ENCODE results near the gene TMEM245.

TMEM245 gene

DNA sequence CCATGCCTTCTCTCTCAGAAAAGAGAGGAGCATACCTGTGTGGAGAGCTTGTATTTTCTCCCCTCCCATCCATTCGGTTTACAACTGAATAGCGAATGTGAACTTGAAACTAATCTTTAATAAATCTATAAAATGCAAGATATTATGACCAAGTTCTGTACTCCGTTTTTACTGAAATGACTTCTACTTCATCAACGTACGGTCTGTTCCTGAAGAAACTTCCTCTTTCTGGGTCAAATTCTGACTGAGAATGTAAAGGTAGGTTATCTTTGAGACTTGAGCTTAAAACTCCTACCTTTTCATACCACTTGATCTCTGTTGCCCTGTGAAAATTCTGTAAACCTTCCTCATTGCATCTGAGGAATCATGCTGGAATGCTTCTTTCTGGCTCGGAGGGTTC is 102.3 kb downstream of the TMEM245 start:
- no peak for DNase-seq

DNA sequence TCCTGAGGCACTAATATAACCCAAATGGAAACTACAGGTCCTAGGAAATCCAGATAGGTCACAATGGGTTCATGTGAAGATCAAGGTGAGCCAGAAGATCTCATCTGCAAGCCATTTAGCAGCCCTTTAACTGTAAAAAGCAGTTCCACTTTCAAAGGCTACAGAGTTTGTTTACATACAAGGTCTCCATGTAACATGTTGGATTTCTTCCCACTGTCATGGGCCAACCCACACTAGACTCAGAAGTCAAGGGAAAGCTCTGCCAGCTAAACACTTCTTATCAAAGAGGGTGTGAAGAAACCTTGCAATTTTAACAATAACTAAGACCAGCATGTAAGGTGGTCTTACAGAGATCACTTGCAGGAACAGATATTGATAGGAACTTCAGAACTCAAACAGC is 102.7 kb downstream of the TMEM245 start:
- no peak for DNase-seq

DNA sequence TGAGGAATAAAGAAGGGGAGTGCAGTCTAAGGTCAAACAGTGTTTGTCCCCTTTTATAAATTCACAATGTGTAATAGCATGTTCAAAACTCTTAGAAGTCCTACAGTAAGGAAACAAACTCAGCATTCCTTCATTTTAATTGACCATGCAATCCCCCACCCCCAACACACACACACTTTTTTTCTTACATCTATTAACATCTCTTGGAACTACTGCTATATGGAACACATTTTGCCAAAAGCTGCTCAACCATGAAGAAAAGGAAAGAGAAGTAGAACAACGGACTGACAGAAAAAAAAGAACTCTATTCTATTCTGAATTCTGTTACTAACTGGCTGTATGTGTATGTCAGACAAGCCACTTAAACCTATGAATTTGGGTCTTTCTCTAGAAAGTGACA is 103.6 kb downstream of the TMEM245 start:
- DNase-seq: no peak

DNA sequence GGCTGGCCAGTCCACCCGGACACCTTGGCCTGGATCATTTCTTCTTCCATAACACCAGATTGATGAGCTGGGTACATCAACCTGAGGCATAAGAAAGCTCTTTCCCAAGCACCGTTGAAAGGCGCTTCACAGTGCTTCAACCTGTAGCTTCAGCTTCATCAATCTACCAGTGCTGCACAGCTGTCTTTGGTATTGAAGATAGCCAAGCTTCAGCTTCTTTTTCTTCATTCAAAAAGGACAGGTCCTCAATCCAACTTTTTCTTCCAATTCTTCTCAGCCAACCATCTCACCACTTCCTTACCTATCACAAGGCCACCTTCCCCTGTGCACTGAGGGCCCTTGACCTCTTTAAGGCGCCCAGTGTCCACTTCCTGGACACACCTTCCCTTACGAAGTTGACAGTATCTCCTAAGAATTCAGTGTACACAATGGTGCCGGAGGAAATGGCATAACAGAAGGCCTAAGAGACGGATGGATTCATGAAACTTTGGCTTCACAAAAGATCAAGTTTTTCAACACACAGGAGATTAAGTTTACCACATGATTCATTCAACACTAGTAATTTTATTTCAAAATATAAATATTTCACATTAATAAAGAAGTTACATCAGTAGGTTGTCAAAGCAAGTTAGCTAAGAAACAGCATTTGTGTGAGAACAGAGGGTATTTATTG is 105.0 kb downstream of the TMEM245 start:
- DNase-seq: no peak

DNA sequence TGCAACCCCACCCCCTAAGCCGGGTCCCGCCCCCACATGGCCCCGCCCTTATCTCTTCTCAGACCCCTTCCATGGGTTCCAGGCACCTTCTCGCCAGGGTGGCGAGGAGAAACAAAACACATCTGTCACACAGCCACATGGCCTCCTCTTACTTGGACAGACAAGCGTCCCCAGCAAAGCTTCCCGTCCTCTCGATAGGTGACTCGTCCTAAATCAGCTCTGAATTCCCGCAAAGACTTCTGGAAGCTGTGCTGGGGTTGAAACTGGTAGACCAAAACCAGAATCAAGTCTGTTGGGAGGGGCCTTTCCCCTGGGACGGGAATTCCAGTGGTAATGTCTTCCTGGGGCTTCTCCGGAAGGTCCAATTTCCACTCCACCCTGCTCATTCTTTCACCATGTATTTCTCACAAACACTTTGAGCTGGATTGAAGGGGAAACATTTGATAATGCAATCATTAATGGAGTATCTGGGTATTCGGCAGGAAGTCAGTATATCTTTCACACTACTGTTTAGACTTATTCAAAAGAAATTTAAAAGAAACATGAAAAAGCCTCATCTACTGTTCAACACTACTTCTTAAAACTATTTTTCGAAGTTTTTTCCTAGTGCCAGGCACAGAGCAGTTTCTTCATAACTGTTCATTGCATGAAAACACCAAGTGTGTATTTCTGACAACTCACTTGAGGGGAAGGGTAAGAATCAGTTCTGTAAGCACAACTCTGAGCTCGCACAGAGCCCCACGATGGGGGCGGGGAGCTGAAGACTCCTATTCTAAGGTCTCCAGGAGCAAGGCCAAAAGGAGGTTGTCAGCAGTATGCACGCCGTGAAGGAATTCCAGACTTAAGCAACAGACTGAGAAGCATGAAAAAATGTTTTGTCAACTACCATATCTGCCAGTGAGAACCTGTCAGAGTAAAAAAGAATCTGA is 105.8 kb downstream of the TMEM245 start:
- peak; percentile 75 for DNase-seq

DNA sequence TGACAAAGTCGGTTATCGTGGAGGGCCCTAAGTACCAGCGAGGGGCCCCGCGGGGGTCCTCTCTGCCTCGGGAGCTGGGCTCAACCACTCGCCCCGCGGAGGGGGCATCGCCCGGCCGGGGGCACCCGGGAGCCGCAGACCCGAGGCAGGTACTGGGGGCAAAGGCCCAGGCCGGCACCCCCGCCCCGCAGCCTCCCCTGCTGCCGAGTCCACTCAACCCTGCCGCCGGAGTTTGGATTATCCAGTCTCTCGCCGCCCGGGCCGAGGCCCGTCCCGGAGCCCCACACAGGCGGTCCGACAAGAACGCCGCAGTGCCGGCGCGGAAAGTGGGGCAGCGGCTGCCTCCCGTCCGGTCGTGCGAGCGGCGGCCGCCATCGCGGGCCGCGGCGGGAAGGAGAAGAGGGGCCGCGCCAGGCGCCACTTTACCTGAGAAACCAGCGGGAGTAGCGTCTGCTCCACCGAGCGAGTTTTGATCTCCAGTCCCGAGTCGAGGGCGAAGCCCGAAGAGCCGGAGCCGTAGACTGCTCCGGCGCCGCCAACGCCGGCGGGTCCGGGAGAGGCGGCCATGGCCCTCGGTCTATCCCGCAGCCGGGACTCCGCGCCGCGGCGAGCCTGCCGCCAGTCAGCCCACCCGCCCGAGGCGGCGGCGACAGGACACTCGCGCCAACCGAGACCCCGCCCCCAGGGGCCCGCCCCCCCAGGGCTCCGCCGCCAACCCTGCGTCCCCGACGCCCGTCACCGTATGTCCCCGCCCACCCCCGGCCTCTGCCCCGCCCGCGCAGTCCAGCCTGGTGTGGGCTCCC is 106.7 kb downstream of the TMEM245 start, which contains the start of gene CTNNAL1:
TSS of gene CTNNAL1 (minus strand) at position 624 of the 803 bp plus-strand sequence. CDS start at position 567, 57 bp downstream.
- peak; percentile 46 for DNase-seq

DNA sequence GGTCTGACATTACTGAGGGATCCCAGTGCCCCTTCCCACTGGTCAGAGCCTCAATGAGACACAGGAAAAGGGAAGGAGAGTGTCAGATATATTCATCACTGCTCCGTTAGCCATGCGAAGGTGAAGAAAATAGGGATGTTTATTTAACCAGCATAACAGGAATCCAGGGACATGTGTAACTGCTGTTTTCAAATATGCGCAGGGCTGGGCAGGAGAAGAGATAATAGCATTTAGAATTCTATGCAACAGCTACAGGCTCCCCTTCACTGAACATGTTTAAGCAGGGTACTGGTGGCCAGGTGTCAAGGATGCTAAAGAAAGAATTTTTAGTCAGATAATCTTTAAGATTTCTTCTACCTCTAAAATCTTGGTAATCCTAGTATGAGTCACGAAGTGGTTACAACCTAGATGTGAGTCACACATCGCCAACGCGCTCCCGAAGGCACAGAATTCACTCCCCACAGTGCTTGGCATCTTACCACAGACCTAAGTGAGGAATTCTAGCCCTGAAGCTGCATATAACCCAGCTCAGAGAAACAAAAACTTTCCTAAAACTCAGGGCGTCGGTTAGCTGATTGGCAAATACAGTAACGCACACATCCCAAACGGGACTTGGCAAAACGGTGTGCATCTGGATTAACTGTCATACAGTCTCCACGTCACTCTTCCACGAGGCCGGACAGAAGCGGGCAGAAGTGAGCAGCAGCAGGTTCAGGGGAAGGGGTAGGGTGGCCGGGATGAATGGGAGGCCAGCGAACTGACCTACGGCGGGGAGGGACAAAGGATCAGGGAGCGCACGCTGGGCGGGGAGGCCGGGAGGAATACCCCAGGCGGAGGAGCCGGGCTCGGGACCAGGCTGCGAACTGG is 107.5 kb downstream of the TMEM245 start:
- peak; percentile 6 for DNase-seq

DNA sequence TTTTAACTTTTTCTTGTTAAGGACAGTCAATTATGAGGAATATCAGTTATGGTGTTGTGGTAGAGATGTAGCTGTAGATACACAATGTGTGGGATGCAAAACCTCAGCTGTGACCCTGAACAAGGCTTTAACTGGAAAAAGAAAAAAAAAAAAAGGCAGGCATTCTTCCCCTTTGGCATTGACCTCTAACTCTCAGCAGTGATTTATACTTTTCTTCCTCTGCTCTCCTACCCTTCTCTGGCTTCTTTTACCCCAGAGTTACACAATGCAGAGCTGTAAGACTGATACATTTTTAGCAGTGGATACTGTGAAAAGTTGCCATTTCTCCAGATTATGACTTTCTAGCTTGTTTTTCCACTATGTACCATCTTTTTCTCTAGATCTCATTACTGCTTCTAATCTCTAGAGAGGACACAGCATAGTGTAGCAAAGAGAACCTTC is 108.5 kb downstream of the TMEM245 start:
- no peak for DNase-seq

DNA sequence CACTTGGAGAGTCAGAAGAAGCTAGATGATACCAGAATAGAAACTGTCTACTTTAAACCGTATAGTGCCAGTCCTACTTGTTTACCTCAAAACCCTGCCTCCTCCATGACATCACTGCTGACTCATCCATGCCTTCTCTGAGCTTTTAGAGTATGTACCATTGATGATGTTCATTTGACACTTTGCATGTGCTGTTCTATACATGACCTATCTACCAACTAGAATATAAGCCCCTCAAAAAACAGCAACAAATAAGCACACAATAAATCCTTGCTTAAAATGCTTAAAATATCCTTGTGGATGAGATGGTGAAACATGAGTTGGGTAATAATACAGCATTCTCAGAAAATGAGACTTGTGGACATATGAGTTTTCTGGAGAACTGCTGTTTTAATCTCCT is 109.0 kb downstream of the TMEM245 start:
- DNase-seq: peak; percentile 1

DNA sequence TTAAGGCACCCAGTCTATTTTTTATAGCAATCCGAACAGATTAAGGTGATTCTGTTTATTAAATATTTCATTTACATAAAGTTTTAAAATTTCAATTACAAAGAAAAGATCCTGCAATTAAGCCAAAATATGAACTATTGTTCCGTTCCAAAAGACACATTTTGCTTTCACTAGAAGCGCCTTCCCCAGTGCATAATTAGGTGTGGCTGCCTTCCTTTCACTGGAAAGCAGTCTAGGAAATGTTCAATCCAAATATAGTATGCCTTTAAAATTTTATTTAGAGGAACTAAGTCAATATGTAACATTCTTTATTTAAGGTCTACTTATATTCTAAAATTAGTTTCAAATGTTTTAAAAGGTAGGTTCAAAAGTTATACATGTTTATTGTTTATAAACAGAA is 114.1 kb downstream of the TMEM245 start:
- DNase-seq: no peak

DNA sequence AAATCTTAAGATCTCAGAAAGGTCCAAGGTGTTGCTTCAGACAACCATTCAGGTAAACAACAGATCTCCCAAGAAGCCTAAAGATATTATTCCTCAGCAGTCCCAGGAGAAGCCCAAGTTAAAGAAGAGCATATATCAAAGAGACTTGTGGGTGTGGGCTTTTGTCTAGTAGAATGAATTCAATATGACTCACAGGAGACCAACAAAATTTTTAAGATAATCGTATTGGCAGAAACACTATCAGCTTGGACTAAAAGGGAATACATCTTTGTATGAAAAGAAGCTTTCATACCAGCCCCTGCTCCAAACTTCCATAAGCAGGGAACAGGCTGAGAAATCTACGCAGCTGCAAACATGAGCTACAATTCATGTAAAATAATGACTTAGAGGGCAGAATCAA is 116.6 kb downstream of the TMEM245 start:
- no peak for DNase-seq

DNA sequence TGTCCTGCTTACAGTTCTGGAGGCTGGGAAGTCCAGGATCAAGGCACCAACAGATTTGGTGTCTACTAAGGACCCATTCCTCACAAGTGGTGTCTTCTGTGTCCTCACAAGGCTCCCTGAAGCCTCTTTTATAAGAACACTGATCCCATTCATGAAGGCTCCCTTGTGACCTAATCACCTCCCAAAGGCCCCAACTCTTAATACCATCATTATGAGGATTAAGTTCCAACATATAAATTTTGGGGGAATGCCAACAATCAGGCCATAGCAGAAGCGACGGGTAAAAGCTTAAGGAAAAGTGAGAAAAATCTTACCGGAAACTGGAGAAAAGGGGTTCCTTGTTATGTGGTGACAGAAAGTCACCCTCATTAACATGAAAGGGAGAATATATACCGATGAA is 117.6 kb downstream of the TMEM245 start:
- DNase-seq: no peak

DNA sequence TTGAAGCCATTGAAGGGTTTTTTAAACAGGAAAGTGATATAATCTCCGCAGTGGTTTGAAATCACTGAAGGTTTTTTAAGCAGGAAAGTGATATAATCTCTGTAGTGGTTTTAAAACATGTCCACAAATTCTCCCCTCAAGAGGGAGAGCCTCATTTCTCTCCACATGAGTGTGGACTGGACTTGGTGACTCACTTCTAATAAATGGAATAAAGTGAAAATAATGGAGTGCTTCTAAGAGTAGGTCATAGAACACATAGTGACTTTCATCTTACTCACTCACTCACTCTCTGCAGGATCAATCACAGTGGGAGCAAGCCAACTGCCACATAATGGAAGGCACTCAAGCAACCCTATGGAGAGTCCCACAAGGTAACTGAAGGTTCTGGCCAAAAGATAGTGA is 118.5 kb downstream of the TMEM245 start:
- DNase-seq: no peak

DNA sequence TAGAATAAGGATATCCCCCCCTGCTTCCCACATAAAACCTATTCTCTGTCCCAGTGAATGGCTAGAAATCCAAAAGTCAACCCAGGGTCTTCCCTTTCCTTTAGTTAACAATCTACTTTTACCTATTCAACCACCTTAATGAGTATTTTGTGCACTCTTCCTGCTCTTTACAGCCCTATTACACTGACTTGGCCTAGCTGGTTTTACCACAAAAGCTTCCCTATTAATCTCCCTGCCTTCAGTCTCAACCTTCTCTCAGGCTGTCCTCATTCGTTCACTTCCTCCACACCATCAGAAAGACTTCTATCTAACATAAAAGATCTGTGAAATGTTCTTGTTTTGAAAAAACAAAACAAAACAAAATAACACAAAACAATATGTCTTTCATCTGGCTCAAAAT is 122.6 kb downstream of the TMEM245 start:
- DNase-seq: no peak

DNA sequence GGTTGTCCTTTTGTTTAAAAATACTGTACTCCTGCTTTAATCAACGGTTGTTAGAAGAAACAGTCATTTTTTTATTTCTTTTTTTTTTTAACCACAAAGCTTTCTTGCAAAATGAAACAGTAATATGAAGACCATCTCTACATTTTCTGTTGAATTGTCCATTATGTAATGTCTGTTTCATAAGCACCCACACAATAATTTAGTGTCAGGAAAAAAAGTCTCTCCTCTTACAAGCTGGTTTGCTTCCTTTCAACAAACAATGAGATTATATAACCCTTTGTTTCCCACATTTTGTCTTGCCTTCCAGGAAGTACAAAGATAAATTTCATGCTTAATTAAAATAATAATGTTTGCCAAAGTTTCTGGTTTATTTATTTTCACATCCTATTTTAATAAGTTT is 123.1 kb downstream of the TMEM245 start:
- DNase-seq: no peak

DNA sequence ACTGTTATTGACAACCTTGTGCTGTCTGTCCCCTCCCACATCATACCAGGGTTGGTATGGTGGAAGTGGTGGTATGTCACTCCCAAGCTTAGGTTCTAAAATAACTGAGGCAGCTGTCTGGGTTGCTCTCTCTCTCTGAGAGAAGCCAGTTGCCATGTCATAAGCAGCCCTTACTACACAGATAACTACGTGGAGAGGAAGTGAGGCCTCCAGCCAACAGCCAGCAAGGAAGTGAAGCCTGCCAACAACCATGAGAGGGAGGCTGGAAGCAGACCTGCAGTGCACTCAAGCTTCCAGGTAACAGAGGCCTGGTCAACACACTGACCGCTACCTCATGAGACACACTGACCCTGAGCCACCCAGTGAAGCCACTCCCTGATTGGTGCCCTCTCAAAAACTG is 125.1 kb downstream of the TMEM245 start:
- DNase-seq: no peak

DNA sequence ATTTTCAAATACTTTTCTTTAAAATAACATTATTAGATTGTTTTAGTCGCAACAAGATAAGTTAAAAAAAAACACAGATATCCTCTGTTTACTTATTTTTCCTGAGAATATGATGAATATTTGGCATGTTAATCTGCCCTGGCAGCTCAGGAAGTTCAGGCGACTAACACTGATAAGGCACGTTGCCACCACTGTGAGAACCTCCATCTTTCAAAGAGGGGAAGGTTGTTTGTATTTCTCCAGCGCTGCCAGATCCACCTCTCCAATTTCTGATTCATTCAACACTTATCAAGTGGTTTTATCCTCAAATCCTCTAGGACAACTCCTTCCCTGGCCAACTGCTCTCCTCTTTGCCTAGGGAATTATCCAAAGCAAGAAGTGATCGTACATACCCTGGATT is 128.3 kb downstream of the TMEM245 start:
- DNase-seq: no peak

DNA sequence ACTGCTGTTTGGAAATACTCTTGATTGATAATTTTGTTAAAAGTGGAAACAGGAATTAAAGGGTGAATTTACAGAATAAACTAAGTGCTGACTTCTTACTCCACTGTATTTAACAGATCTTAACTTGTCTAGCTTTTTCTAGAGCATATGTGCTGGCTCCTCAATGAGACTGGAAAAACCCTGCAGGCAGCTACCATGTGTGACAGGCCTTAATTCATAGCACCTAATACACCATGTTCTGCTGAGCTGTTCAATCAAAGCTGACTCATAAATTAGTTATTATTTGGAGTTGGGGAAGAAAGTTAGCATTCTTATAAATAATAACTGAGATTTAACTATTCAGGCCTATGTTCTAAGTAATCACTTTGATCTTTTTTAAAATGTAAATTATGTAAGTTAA is 135.9 kb downstream of the TMEM245 start:
- no peak for DNase-seq

DNA sequence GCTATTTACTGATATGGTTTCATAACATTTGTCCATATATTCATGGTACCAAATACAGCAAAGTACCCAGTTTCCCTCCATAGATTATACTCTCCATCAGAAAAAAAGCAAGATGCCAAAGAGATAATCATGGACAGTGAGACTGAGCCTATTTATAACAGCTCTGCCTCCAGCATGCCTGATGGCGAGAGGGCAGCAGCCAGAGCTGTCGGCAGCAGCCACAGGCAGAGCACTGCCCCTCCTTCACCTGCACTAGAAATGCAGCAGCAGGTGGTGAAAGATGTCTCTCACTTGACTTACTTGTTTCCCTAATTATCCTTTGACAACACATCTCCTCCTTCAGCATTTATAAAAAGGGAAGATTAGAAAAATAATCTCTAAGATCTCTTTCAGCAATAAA is 138.9 kb downstream of the TMEM245 start:
- no peak for DNase-seq

DNA sequence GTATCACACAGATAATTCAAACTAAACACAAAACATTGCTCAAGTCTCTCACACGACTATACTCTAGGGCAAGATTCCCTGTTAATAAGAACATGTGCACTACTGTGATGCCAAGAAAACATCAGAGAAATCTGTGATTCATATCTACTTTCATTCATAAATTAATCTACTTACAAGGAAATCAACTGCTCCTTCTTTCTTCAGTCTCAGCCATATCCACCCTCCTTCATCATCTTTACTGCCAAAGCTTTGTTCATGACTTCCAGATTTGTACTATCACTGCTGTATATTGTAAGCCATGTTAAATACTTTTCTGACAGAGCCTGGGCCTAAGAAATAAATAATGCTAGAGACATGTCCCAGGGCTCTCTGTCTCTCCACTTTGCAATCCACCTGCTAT is 141.5 kb downstream of the TMEM245 start:
- no peak for DNase-seq

DNA sequence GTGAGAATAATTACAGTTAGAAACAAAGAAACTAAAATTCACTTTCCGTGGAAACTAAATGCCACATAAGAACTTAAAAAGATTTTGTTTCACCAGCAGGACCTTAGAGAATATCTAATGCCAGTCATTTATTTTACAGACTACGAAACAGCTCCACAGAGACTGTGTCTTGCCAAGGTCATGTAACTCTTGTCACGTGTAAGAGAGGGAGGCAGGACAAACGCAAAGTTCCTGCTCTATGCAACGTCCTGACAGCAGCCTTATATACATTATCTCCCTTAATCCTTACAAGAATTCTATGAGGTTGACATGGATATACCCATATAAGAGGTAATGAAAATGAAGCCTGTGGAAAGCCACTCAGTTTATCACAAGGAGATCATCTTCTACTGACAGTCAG is 145.9 kb downstream of the TMEM245 start:
- no peak for DNase-seq

DNA sequence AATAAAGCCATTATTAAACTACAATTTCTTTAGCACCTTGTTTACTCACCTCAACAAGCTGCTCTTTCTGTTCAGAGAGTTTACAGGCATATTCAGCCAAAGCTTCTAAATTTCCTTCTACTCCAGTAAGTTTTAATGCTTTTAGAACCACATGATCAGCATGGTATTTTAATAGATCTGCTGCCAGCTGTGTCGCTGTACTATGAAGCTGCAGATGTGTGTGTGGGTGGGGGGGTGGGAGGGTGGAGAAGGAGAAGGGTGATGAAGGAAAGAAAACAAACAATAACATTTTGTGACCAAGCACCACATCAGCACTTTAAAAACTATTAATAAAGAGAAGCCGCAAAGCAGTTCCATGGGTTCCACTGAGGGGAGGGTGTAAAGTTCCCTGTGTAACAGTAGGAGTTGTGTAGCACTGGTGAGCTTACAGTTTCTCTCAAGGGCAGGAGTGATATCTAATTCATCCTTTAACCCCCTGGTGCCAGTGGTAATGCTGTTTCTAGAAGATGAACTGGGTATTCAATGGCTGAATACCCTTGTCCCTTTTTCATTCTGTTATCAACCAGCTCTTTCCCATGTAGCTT is 147.0 kb downstream of the TMEM245 start:
- no peak for DNase-seq
